Endothelial cell of umbilical vein (primary cell): ENCODE measurements around the gene ZNF398. TPM values are rescaled to one million over a fixed set of nuclear protein-coding genes. Genes with fewer than 3 reads are reported as not detected.

ENCODE experiments used
- BruUV-seq: library from RNA; stranded (reverse); fragments of 400-500 nt; replicated peaks from 2 replicates; lab custom pipeline; 2021; lab: Mats Ljungman, UMichigan
- CTCF ChIA-PET: fragments of 300-600, 350-600 bp; sonication (Branson Sonifier 250); formaldehyde crosslinking; loops from one replicate; lab custom pipeline; 2021; ENCODE audit warnings: antibody characterized with exemption, inconsistent platforms; lab: Charles Lee
- POLR2A ChIA-PET: fragments of 300-600, 350-600 bp; sonication (Branson Sonifier 250); formaldehyde crosslinking; loops from one replicate; lab custom pipeline; 2021; ENCODE audit warnings: antibody characterized with exemption, inconsistent platforms; lab: Charles Lee
- DNase-seq: peaks from one replicate; pipeline ENCODE4 v3.0.0-alpha.2; 2011; ENCODE audit warnings: low read depth, low spot score
- FAIRE-seq: peaks from 2 replicates; lab custom pipeline; 2011; peaks lifted over from hg19 to GRCh38; lab: Jason Lieb, UNC
- H2AFZ ChIP-seq: 2 replicates; pipeline ENCODE4 v1.6.0; 2012; ENCODE audit warnings: low read depth, low read length, control low read depth, inconsistent platforms
- H3K27ac ChIP-seq: 2 replicates; pipeline ENCODE4 v1.5.1; 2011; ENCODE audit warnings: low read depth, mild to moderate bottlenecking, control low read depth, low read length, moderate library complexity; ENCODE audit not compliant: insufficient read depth
- H3K27me3 ChIP-seq, 2 experiments: 2 replicates each; pipeline versions ENCODE4 v1.6.0 to v1.6.1; 2011; ENCODE audit warnings: low read length in 2 of 2, mixed read lengths in 1 of 2; ENCODE audit not compliant: control insufficient read depth in 2 of 2, insufficient read depth in 2 of 2
- H3K36me3 ChIP-seq, 2 experiments: 2 replicates in 1 of 2; 3 replicates in 1 of 2; pipeline ENCODE4 v1.5.1; 2011; ENCODE audit warnings: low read length in 2 of 2, mild to moderate bottlenecking in 1 of 2, moderate library complexity in 1 of 2; ENCODE audit not compliant: control insufficient read depth in 2 of 2, insufficient read depth in 2 of 2; ENCODE audit errors: extremely low read depth in 1 of 2
- H3K4me1 ChIP-seq: 3 replicates; pipeline ENCODE4 v1.5.1; 2011; ENCODE audit warnings: mild to moderate bottlenecking, low read length; ENCODE audit not compliant: control insufficient read depth, insufficient read depth; ENCODE audit errors: extremely low read depth
- H3K4me2 ChIP-seq: 2 replicates; pipeline ENCODE4 v1.6.1; 2011; ENCODE audit warnings: low read length, control low read depth, mixed read lengths; ENCODE audit not compliant: insufficient read depth
- H3K4me3 ChIP-seq, 3 experiments: fragments of 200-600 bp in 1 of 3; sonication (generic), shearing (Covaris generic) in 1 of 3; replicated peaks in 1 of 3; 2 replicates each; pipeline ENCODE4 v1.5.1; 2011 to 2016; ENCODE audit warnings: control low read depth in 3 of 3, low read length in 3 of 3, mild to moderate bottlenecking in 2 of 3, inconsistent platforms in 1 of 3, low read depth in 1 of 3, moderate library complexity in 1 of 3; ENCODE audit not compliant: insufficient read depth in 1 of 3
- H3K79me2 ChIP-seq: 2 replicates; pipeline ENCODE4 v1.6.0; 2012; ENCODE audit warnings: low read length, inconsistent platforms; ENCODE audit not compliant: control insufficient read depth, insufficient read depth
- H3K9ac ChIP-seq: replicated peaks from 2 replicates; pipeline ENCODE3; 2011; ENCODE audit warnings: low read length, control low read depth; ENCODE audit not compliant: insufficient read depth; ENCODE audit errors: extremely low read depth
- H3K9me1 ChIP-seq: replicated peaks from 3 replicates; pipeline ENCODE4 v1.6.0; 2011; ENCODE audit warnings: mild to moderate bottlenecking, low read length; ENCODE audit not compliant: control insufficient read depth, insufficient read depth; ENCODE audit errors: extremely low read depth
- H3K9me3 ChIP-seq: replicated peaks from 2 replicates; pipeline ENCODE4 v1.5.1; 2012; ENCODE audit warnings: low read length, inconsistent platforms; ENCODE audit not compliant: control insufficient read depth, insufficient read depth
- H4K20me1 ChIP-seq: replicated peaks from 2 replicates; pipeline ENCODE3; 2011; ENCODE audit warnings: mild to moderate bottlenecking, low read length; ENCODE audit not compliant: control insufficient read depth, insufficient read depth; ENCODE audit errors: extremely low read depth
- FOS ChIP-seq: IDR thresholded peaks from 2 replicates; pipeline ENCODE4 v1.6.1; 2011; ENCODE audit warnings: mild to moderate bottlenecking, low read length, moderate library complexity, borderline replicate concordance; ENCODE audit not compliant: insufficient read depth
- GATA2 ChIP-seq: IDR thresholded peaks from 2 replicates; pipeline ENCODE4 v1.7.0; 2011; ENCODE audit warnings: low read depth, mild to moderate bottlenecking, moderate library complexity, mixed read lengths, low read length; ENCODE audit not compliant: insufficient read length, insufficient read depth
- JUN ChIP-seq: IDR thresholded peaks from 2 replicates; pipeline ENCODE4 v1.6.1; 2011; ENCODE audit warnings: borderline replicate concordance, low read depth; ENCODE audit not compliant: insufficient read length, insufficient read depth
- dilution Hi-C: fragments of 300-500 bp; cut with MboI; formaldehyde crosslinking; loops from one replicate; pipeline ENCODE4 v1.15.0; 2019; ENCODE audit warnings: low sequenced_read_pairs; ENCODE audit not compliant: extremely low pct_ligation_motif_present
- intact Hi-C: fragments of 100-400 bp; cut with micrococcal nuclease; formaldehyde crosslinking; loops from one replicate; pipeline ENCODE4 v1.10.0; 2022
- polyA plus RNA-seq, 4 experiments: library from polyadenylated mRNA; depleted of rRNA in 3 of 4; stranded (reverse) in 3 of 4; unstranded in 1 of 4; fragments of >200 nt; gene quantifications; 2 replicates each; pipeline versions ENCODE4 v1.2.1 to v1.2.3, GENCODE V29; 2011 to 2012; ENCODE audit warnings: missing spikeins in 1 of 4
- total RNA-seq: library from RNA; stranded (reverse); gene quantifications from 2 replicates; pipeline ENCODE4 v1.2.3, GENCODE V29; 2021
- TF ChIP-seq, protein P1 (sequence below): IDR thresholded peaks from 2 replicates; pipeline ENCODE4 v1.6.1; 2011; ENCODE audit not compliant: insufficient read depth, insufficient read length

The ZNF398 gene
- total and polyA plus RNA-seq, 2 donors (not counting 3 experiments of a cell fraction or from before 2014, with no cell fraction given), result 7.5 to 10.6 TPM

DNA sequence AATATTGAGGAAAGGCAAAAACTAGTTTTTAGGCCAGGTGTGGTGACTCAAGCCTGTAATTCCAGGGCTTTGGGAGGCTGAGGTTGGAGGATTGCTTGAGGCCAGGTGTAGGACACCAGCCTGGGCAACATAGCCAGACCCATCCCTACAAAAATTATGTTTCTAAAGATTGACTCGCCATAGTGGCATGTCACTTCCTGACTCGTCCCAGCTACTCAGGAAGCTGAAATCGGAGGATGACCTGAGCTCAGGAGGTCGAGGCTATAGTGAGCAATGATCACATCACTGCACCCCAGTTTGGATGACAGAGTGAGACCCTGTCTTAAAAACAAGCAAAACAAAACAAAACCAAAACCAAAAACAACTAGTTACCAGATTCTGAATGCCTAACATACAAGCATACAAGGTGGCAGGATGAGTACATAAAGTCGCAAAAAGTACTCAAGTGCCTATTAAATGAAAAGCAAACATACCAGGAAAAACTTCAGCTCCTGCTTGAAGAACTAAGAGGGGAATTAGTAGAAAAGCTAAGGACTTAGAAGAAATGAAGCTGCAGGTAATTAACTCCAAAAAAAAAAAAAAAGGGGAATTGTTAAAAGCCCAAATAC, 14.1 kb downstream of the ZNF398 start:
- H3K9me3 ChIP-seq, result no peaks in the 10 kb centered on the region
- peaks cover 8% of the 10 kb centered on the region for H3K4me1 ChIP-seq
- no peaks in the 10 kb centered on the region for H4K20me1 ChIP-seq
- TF ChIP-seq JUN, result no peak
- TF ChIP-seq, protein P1, sequence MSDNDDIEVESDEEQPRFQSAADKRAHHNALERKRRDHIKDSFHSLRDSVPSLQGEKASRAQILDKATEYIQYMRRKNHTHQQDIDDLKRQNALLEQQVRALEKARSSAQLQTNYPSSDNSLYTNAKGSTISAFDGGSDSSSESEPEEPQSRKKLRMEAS, result no peak
- TF ChIP-seq FOS, result peak; percentile 27
- no peak overlapping the region for H2AFZ ChIP-seq
- H3K27ac ChIP-seq, result no peak overlapping the region
- no peaks in the 10 kb centered on the region for H3K27me3 ChIP-seq
- DNase-seq, result peak; percentile 7
- no peak overlapping the region for H3K4me2 ChIP-seq
- ChIA-PET POLR2A (interaction anchor here (0.6 kb wide), 1 partner anchor 100 kb away, joined by 4 read pairs; no protein-coding TSS in a partner anchor), CTCF (interaction anchor here (1.3 kb wide), 1 partner anchor 35 kb away, joined by 4 read pairs; the partner anchor contains the start of gene ZNF425)
- H3K9ac ChIP-seq, result no peak overlapping the region
- no peaks in the 10 kb centered on the region for H3K9me1 ChIP-seq
- BruUV-seq, result no TSS peak
- intact Hi-C loops (no loop called here), dilution Hi-C loops (no loop called here)
- H3K79me2 ChIP-seq, result peaks cover 6% of the 10 kb centered on the region
- H3K36me3 ChIP-seq, result peaks cover 3 to 6% of the 10 kb centered on the region in 2 experiments
- FAIRE-seq, result peak; percentile 57
- no peak overlapping the region for H3K4me3 ChIP-seq

DNA sequence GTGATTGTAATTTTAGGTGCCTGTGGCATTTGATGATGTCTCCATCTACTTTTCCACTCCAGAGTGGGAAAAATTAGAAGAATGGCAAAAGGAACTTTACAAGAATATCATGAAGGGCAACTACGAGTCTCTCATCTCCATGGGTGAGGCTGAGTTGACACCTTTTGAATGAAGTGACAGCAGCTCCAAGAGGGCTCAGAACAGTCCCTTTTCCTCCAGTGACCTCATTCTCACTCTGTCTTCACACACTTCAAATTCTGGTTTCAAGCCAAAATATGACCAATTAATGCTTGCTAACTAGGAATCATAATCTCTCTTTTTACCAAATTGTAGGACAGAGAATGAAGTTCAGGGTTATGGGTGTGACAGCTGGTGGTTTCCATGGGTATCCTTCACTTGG, 18.9 kb downstream of the ZNF398 start:
- Histone ChIP-seq H3K9me1 (no peaks in the 10 kb centered on the region), H3K79me2 (peaks cover under 1% of the 10 kb centered on the region), H3K27me3 (no peaks in the 10 kb centered on the region), H3K4me2 (no peak overlapping the region), H2AFZ (no peak overlapping the region), H3K27ac (no peak overlapping the region), H4K20me1 (no peaks in the 10 kb centered on the region), H3K4me1 (peaks cover 5% of the 10 kb centered on the region), H3K36me3 (peaks cover 16 to 19% of the 10 kb centered on the region in 2 experiments), H3K9me3 (no peaks in the 10 kb centered on the region), H3K4me3 (no peak overlapping the region), H3K9ac (no peak overlapping the region)
- POLR2A ChIA-PET, result no interaction called here
- FAIRE-seq (no peak), DNase-seq (no peak)
- dilution Hi-C loops (no loop called here), intact Hi-C loops (no loop called here)
- CTCF ChIA-PET, result interaction anchor here (1.4 kb wide), 2 partner anchors 17 to 19 kb away, joined by 3 to 7 read pairs; partner anchors contain the start of gene ZNF398
- BruUV-seq, result no TSS peak
- TF ChIP-seq JUN, result no peak
- TF ChIP-seq GATA2, result no peak
